Measurements from ENCODE around the gene KLHL22.

KLHL22 gene

GRCh38 chr22:20422271-20423007, 73.2 kb downstream of the KLHL22 start:
- Histone ChIP-seq H3K27ac (ENCODE audit: low read length) (no peak overlapping the region), H2AFZ (ENCODE audit: low read depth, low read length) (no peak overlapping the region), H3K9ac (ENCODE audit: low read length) (no peak overlapping the region), H3K4me3 (ENCODE audit: low read length) (no peak overlapping the region), H4K20me1 (ENCODE audit: insufficient read depth, low read length) (no peaks in the 10 kb centered on the region), H3K27me3 (ENCODE audit: low read depth, low read length) (no peaks in the 10 kb centered on the region), H3K4me2 (ENCODE audit: low read length) (no peak overlapping the region), H3K79me2 (ENCODE audit: low read length) (no peaks in the 10 kb centered on the region), H3K9me3 (ENCODE audit: insufficient read depth, low read length) (no peaks in the 10 kb centered on the region), H3K4me1 (ENCODE audit: low read length) (no peaks in the 10 kb centered on the region), H3K36me3 (replicated peaks; ENCODE audit: low read depth, low read length) (no peaks in the 10 kb centered on the region)
- TF ChIP-seq EZH2phosphoT487 (IDR thresholded peaks at IDR 0.05; ENCODE audit: low read depth) (no peak), CTCF (IDR thresholded peaks at IDR 0.05; ENCODE audit: low read depth, low read length) (no peak)

- Histone ChIP-seq H3K4me1 (ENCODE audit: low read length) (no peaks in the 10 kb centered on the region), H3K9me3 (ENCODE audit: insufficient read depth, low read length) (no peaks in the 10 kb centered on the region), H4K20me1 (ENCODE audit: insufficient read depth, low read length) (no peaks in the 10 kb centered on the region), H2AFZ (ENCODE audit: low read depth, low read length) (no peak overlapping the region), H3K9ac (ENCODE audit: low read length) (no peak overlapping the region), H3K36me3 (replicated peaks; ENCODE audit: low read depth, low read length) (no peaks in the 10 kb centered on the region), H3K27me3 (ENCODE audit: low read depth, low read length) (no peaks in the 10 kb centered on the region), H3K4me2 (ENCODE audit: low read length) (no peak overlapping the region), H3K27ac (ENCODE audit: low read length) (no peak overlapping the region), H3K4me3 (ENCODE audit: low read length) (no peak overlapping the region), H3K79me2 (ENCODE audit: low read length) (no peaks in the 10 kb centered on the region)
- TF ChIP-seq EZH2phosphoT487 (IDR thresholded peaks at IDR 0.05; ENCODE audit: low read depth) (no peak), CTCF (IDR thresholded peaks at IDR 0.05; ENCODE audit: low read depth, low read length) (no peak)
Measured at GRCh38 chr22:20421507-20421874, 74.1 kb downstream of the KLHL22 start.

- Histone ChIP-seq H4K20me1 (ENCODE audit: insufficient read depth, low read length) (no peaks in the 10 kb centered on the region), H3K9me3 (ENCODE audit: insufficient read depth, low read length) (no peaks in the 10 kb centered on the region), H3K27me3 (ENCODE audit: low read depth, low read length) (no peaks in the 10 kb centered on the region), H3K4me1 (ENCODE audit: low read length) (no peaks in the 10 kb centered on the region), H3K9ac (ENCODE audit: low read length) (no peak overlapping the region), H3K36me3 (replicated peaks; ENCODE audit: low read depth, low read length) (no peaks in the 10 kb centered on the region), H3K4me2 (ENCODE audit: low read length) (no peak overlapping the region), H3K27ac (ENCODE audit: low read length) (no peak overlapping the region), H2AFZ (ENCODE audit: low read depth, low read length) (no peak overlapping the region), H3K4me3 (ENCODE audit: low read length) (no peak overlapping the region), H3K79me2 (ENCODE audit: low read length) (no peaks in the 10 kb centered on the region)
- TF ChIP-seq EZH2phosphoT487 (IDR thresholded peaks at IDR 0.05; ENCODE audit: low read depth), result no peak
- no peak for TF ChIP-seq CTCF (IDR thresholded peaks at IDR 0.05; ENCODE audit: low read depth, low read length)
Measured at GRCh38 chr22:20420157-20420842, 75.3 kb downstream of the KLHL22 start.

- TF ChIP-seq EZH2phosphoT487 (IDR thresholded peaks at IDR 0.05; ENCODE audit: low read depth) (no peak), CTCF (IDR thresholded peaks at IDR 0.05; ENCODE audit: low read depth, low read length) (no peak)
- no peak overlapping the region for H3K4me3 ChIP-seq (ENCODE audit: low read length)
- H3K4me1 ChIP-seq (ENCODE audit: low read length), result no peaks in the 10 kb centered on the region
- H3K36me3 ChIP-seq (replicated peaks; ENCODE audit: low read depth, low read length), result no peaks in the 10 kb centered on the region
- no peak overlapping the region for H3K4me2 ChIP-seq (ENCODE audit: low read length)
- H3K27me3 ChIP-seq (ENCODE audit: low read depth, low read length), result no peaks in the 10 kb centered on the region
- H3K79me2 ChIP-seq (ENCODE audit: low read length), result no peaks in the 10 kb centered on the region
- H3K27ac ChIP-seq (ENCODE audit: low read length), result no peak overlapping the region
- no peak overlapping the region for H3K9ac ChIP-seq (ENCODE audit: low read length)
- H4K20me1 ChIP-seq (ENCODE audit: insufficient read depth, low read length), result no peaks in the 10 kb centered on the region
- no peak overlapping the region for H2AFZ ChIP-seq (ENCODE audit: low read depth, low read length)
- H3K9me3 ChIP-seq (ENCODE audit: insufficient read depth, low read length), result no peaks in the 10 kb centered on the region
Measured at GRCh38 chr22:20419664-20419951, 76.0 kb downstream of the KLHL22 start.
